ENCODE results near the gene ZBTB46.

ZBTB46 gene

GRCh38 chr20:63837479-63837878 is 6.4 kb upstream of the ZBTB46 start:
- DNase-seq (ENCODE audit: low read depth), result no peak

DNA sequence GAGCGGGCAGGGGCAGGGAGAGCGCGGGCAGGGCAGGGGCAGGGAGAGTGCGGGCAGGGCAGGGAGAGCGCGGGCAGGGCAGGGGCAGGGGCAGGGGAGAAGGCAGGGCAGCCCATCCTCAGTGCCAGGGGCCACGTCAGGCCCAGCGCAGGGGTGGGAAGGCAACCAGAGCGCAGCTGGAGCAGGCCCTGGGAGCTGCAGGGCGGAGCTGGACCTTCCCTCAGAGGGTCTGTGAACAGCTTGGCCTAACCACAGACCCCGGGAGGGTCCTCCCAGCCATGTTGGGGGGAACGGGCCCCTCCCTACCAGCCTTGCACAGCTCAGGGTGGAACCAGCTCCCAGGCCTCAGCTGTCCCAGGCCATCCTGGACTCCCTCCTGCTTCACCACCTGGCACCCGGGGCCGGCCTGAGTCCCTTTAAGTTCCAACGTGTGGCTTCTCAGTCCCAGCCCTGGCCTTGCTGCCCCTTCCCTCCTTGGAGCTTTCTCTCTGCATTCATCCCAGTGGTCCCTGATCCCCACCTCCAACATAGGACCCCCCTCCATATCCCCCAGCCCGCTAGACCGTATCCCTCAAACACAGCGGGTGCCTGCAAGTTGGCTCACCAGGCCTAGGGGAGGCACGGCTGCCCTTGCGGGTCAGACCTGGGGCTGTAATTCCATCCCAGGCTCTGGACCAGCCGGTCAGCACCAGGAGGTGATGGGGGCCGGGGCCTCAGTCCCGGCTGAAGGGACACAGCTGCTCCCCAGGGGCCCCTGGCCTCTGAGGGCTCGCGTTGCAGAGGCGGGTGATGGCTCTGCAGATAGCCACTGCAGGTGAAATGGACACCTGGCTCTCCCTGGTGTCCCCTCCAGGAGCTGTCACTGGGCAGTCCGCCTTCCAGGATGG is 5.6 kb upstream of the ZBTB46 start:
- no peak for DNase-seq (ENCODE audit: low read depth)

DNA sequence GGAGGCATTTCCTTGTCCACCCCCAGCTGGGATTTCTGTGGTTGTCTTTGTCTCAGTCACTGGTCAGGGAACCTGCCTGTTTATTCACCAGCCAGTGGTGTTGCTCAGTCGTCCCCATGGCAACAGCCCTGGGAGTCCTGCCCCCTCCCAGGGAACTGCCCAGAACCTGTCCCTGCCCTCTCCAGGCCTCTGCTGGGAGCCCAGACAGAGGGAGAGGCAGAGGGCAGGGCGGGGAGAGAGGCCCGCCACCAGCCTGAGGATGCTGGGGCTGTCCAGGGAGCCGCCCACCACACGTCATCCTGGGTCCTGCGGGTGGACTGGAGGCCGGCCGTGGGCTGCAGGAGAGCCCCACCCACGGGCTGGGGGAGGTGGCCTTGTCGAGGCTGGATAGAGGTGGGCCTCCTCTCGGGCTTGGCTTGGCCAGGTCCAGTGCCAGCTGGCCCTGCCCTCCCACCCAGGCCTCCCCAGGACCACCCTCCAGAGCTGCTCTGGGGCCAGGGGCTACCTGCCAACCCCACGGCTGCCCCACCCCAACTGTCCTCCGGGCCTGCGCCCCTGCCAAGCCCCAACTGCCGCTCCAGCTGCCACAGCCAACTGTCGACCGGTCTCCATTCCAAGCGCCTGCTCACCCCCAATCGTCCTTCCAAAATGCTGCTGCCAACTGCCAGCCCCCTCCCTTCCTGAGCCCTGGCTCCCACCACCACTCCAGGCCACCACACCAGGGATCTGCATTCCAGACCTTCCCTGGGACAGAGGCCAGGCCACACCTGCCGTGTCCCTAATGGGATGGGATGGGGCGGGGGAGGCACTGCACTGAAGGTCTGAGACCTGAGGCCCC is 4.2 kb upstream of the ZBTB46 start:
- DNase-seq (ENCODE audit: low read depth), result no peak

DNA sequence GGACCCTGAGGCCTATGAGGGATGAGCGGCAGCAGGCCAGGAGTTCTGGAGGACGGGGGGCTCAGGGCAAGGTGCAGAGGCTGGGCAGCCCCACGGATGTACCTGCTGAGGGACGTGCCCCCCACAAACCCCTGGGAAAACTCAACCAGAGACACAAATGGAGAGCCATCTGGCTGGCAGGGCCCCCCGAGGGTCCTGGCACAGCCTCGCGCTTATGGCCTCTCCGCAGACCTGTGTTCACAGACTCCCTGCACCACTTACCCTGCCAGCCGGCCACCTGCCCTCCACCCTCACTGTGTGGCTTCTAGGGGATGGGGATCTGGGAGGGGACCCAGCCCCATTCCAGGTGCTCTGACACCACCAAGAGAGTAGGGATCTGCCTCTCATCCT is 3.4 kb upstream of the ZBTB46 start:
- no peak for DNase-seq (ENCODE audit: low read depth)

- DNase-seq (ENCODE audit: low read depth), result no peak
Measured at GRCh38 chr20:63833776-63834490, 2.9 kb upstream of the ZBTB46 start.

- no peak for DNase-seq (ENCODE audit: low read depth)
Measured at GRCh38 chr20:63831993-63832686, 1.1 kb upstream of the ZBTB46 start.

GRCh38 chr20:63831646-63831992 is 555 bp upstream of the ZBTB46 start:
- no peak for DNase-seq (ENCODE audit: low read depth)

GRCh38 chr20:63829945-63830835 is 874 bp downstream of the ZBTB46 start:
- DNase-seq (ENCODE audit: low read depth), result no peak

DNA sequence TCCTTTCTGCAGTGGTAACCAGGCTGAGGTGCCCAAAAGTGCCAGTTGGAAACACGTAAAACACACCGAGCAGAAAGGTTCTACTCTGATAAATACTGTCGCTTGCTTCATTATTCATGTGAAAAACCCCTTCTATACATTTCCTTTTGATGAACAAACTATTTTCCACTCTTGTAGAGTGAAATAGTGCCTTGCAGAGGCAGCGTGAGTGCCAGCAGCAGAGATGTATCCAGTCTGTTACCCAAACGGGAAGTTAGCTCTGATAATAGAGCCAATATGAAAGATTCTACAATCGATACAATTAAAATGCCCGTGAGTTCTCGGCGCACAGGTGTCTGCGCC is 1.5 kb downstream of the ZBTB46 start:
- no peak for DNase-seq (ENCODE audit: low read depth)

GRCh38 chr20:63828951-63829350 is 2.1 kb downstream of the ZBTB46 start:
- no peak for DNase-seq (ENCODE audit: low read depth)

- no peak for DNase-seq (ENCODE audit: low read depth)
Measured at GRCh38 chr20:63828545-63828944, 2.5 kb downstream of the ZBTB46 start.

DNA sequence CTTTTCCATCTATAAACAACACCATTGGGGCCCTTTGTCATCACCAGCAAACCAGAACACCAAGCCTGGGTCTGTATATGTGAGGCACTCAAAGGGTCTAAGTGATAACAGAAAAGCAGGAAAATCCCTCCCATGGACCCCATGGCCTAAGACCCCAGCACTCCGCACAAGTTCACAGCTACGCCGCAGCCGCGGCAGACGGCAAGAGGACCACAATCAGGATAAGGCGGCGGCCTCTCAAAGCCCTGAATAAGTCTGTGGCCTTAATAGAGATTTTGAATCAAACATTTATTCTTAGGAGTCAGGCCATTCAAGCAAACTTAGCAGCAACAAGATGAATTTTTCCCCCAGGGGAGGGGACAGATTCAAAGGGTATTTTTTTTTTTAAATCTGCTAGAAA is 2.9 kb downstream of the ZBTB46 start:
- no peak for DNase-seq (ENCODE audit: low read depth)

DNA sequence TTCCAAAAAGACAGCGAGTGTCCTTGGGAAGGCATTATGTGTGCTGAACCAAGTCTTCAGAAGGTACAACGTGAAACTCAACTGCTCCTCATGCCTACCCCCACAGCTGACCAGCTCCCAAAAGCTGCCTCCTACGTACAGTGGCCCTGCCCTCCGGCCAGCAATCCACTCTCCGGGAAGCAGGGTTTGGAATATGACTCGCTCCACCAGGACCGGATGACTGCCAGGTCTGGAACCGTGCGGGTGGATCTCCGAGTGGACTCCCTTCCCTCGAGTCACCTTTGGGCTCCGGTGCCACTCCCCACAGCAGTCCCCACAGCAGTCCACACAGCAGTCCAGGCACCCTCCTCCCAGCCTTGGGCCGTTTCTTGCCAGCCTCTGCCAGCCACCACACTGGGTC is 4.3 kb downstream of the ZBTB46 start:
- no peak for DNase-seq (ENCODE audit: low read depth)

- DNase-seq (ENCODE audit: low read depth), result no peak
Measured at GRCh38 chr20:63825331-63826118, 5.5 kb downstream of the ZBTB46 start.

DNA sequence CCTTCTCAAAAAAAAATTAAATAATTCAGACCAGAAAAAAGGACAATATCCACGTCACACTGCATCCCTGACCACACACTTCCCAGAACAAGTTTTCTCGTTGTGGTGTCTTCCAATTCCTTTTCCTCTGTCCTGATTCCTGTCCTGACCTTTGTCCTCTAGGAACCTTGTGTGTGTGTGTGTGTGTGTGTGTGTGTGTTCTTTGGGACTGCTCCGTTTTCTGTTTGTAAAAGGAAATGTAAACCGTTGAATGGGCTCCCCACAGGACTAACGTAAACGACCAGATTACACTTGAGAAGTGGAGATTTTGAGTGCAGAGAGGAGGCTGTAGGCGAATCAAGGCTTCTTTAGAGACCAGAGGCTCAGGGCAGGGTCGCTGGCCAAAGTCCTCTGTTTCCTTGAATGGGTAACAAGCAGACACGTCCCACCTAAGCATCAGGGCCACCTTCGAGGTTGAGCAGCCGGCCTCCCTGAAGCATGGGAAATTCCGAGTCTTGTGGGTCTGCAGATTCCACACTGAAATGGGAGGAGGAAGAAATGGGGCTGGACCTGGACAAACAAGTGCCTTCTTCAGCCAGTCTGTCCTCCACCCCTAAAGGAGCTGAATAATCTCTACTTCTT is 7.3 kb downstream of the ZBTB46 start:
- DNase-seq (ENCODE audit: low read depth), result no peak

GRCh38 chr20:63822276-63822696 is 8.8 kb downstream of the ZBTB46 start:
- no peak for DNase-seq (ENCODE audit: low read depth)

- no peak for DNase-seq (ENCODE audit: low read depth)
Measured at GRCh38 chr20:63821811-63822210, 9.3 kb downstream of the ZBTB46 start.

GRCh38 chr20:63819224-63819921 is 11.7 kb downstream of the ZBTB46 start:
- no peak for DNase-seq (ENCODE audit: low read depth)

- no peak for DNase-seq (ENCODE audit: low read depth)
Measured at GRCh38 chr20:63815615-63816253, 15.3 kb downstream of the ZBTB46 start.
